Measurements from ENCODE around the gene KCNAB2. TPM values are rescaled to one million over a fixed set of nuclear protein-coding genes. Genes with fewer than 3 reads are reported as not detected.

KCNAB2 gene
- total and polyA plus RNA-seq, 4 donors, result 1.8 to 5.9 (median 4.5) TPM

DNA sequence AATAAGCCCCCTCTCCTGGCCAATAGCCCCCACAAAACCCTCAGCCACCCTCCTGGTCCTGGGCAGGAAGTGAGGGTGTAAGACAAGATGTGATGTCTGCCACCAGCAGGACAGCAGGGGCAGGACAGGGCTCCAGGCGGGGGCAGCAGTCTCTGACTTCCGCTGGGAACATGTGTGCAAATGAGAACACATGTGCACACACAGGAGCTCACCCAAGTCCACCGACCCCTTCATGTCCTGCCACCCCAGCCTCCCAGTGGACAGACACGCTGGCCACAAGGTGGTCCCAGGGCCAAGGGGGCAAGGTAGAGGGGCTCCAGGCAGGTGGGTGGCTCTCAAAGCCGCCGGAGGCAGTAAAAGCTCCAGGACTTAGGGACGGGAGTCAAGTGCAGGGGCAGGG, 60.1 kb downstream of the KCNAB2 start:
- Histone ChIP-seq H3K9ac (ENCODE audit: low read depth in 1 of 2, low read length in 2 of 2) (no peak overlapping the region), H3K36me3 (ENCODE audit: control insufficient read depth in 4 of 4, insufficient read depth in 3 of 4, low read depth in 1 of 4, low read length in 3 of 4) (no peaks in the 10 kb centered on the region), H3K9me3 (ENCODE audit: control insufficient read depth in 4 of 4, low read length in 3 of 4) (no peaks in the 10 kb centered on the region), H3K4me1 (ENCODE audit: control insufficient read depth in 4 of 4, insufficient read depth in 4 of 4, low read length in 3 of 4) (no peaks in the 10 kb centered on the region), H3K27ac (ENCODE audit: low read depth in 1 of 2, low read length in 2 of 2) (no peak overlapping the region), H3K4me3 (ENCODE audit: low read depth in 1 of 3, low read length in 3 of 3) (no peak overlapping the region), H3K27me3 (ENCODE audit: control insufficient read depth in 4 of 4, insufficient read depth in 4 of 4, low read length in 3 of 4) (peaks cover 0 to 3% (median 0%) of the 10 kb centered on the region in 4 donors)
- no peak for DNase-seq (ENCODE audit: low spot score)
- no peak for TF ChIP-seq RAD21 (IDR thresholded peaks at IDR 0.05)
- no peak for TF ChIP-seq HNF4A (conservative IDR thresholded peaks at IDR 0.05)
- TF ChIP-seq FOXA1 (IDR thresholded peaks at IDR 0.05), result no peak
- TF ChIP-seq, protein P1, sequence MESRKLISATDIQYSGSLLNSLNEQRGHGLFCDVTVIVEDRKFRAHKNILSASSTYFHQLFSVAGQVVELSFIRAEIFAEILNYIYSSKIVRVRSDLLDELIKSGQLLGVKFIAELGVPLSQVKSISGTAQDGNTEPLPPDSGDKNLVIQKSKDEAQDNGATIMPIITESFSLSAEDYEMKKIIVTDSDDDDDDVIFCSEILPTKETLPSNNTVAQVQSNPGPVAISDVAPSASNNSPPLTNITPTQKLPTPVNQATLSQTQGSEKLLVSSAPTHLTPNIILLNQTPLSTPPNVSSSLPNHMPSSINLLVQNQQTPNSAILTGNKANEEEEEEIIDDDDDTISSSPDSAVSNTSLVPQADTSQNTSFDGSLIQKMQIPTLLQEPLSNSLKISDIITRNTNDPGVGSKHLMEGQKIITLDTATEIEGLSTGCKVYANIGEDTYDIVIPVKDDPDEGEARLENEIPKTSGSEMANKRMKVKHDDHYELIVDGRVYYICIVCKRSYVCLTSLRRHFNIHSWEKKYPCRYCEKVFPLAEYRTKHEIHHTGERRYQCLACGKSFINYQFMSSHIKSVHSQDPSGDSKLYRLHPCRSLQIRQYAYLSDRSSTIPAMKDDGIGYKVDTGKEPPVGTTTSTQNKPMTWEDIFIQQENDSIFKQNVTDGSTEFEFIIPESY (IDR thresholded peaks at IDR 0.05), result no peak
- no peak for TF ChIP-seq NR2F2 (IDR thresholded peaks at IDR 0.05)
- TF ChIP-seq JUND (IDR thresholded peaks at IDR 0.05), result no peak
- no peak for TF ChIP-seq RXRA (IDR thresholded peaks at IDR 0.05)
- TF ChIP-seq EGR1 (IDR thresholded peaks at IDR 0.05; ENCODE audit: low read depth in 2 of 2), result no peak
- no peak for TF ChIP-seq YY1 (IDR thresholded peaks at IDR 0.05)
- TF ChIP-seq, protein P2, sequence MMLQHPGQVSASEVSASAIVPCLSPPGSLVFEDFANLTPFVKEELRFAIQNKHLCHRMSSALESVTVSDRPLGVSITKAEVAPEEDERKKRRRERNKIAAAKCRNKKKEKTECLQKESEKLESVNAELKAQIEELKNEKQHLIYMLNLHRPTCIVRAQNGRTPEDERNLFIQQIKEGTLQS (IDR thresholded peaks at IDR 0.05), result no peak
- TF ChIP-seq, protein P3, sequence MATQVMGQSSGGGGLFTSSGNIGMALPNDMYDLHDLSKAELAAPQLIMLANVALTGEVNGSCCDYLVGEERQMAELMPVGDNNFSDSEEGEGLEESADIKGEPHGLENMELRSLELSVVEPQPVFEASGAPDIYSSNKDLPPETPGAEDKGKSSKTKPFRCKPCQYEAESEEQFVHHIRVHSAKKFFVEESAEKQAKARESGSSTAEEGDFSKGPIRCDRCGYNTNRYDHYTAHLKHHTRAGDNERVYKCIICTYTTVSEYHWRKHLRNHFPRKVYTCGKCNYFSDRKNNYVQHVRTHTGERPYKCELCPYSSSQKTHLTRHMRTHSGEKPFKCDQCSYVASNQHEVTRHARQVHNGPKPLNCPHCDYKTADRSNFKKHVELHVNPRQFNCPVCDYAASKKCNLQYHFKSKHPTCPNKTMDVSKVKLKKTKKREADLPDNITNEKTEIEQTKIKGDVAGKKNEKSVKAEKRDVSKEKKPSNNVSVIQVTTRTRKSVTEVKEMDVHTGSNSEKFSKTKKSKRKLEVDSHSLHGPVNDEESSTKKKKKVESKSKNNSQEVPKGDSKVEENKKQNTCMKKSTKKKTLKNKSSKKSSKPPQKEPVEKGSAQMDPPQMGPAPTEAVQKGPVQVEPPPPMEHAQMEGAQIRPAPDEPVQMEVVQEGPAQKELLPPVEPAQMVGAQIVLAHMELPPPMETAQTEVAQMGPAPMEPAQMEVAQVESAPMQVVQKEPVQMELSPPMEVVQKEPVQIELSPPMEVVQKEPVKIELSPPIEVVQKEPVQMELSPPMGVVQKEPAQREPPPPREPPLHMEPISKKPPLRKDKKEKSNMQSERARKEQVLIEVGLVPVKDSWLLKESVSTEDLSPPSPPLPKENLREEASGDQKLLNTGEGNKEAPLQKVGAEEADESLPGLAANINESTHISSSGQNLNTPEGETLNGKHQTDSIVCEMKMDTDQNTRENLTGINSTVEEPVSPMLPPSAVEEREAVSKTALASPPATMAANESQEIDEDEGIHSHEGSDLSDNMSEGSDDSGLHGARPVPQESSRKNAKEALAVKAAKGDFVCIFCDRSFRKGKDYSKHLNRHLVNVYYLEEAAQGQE (IDR thresholded peaks at IDR 0.05), result no peak
- no peak for TF ChIP-seq SP1 (IDR thresholded peaks at IDR 0.05)
- TF ChIP-seq, protein P4, sequence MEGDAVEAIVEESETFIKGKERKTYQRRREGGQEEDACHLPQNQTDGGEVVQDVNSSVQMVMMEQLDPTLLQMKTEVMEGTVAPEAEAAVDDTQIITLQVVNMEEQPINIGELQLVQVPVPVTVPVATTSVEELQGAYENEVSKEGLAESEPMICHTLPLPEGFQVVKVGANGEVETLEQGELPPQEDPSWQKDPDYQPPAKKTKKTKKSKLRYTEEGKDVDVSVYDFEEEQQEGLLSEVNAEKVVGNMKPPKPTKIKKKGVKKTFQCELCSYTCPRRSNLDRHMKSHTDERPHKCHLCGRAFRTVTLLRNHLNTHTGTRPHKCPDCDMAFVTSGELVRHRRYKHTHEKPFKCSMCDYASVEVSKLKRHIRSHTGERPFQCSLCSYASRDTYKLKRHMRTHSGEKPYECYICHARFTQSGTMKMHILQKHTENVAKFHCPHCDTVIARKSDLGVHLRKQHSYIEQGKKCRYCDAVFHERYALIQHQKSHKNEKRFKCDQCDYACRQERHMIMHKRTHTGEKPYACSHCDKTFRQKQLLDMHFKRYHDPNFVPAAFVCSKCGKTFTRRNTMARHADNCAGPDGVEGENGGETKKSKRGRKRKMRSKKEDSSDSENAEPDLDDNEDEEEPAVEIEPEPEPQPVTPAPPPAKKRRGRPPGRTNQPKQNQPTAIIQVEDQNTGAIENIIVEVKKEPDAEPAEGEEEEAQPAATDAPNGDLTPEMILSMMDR (IDR thresholded peaks at IDR 0.05; ENCODE audit: low read depth, low read length, missing input control), result no peak
- no peak for TF ChIP-seq HNF4G (IDR thresholded peaks at IDR 0.05)
- TF ChIP-seq GABPA (IDR thresholded peaks at IDR 0.05 in 1 of 2, conservative IDR thresholded peaks at IDR 0.05 in 1 of 2), result no peak
- TF ChIP-seq FOXA2 (IDR thresholded peaks at IDR 0.05), result no peak
- WGBS, result 65% methylated on average over 7 of the region's 7 CpGs

DNA sequence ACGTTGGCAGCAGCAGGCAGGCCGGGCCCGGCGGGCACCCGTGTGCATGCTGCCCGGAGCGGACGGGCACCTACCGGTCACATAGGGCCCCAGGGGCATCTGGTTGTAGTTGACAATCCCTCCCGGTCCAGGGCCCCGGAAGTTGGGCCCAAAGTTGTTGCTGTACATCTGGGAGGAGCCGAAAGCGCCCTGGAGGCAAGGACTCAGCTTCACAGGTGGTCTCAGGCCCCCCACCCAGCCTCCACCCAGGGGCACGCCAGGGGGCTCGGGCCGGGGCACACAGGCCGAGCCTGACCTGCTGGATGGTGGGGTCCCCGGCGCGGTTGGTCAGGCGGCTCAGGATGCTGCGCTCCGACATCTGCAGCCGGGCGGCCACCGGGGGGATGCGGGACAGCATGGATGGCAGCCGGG, 60.6 kb downstream of the KCNAB2 start:
- no peaks in the 10 kb centered on the region for H3K4me1 ChIP-seq (ENCODE audit: control insufficient read depth in 4 of 4, insufficient read depth in 4 of 4, low read length in 3 of 4)
- DNase-seq (ENCODE audit: low spot score), result no peak
- H3K4me3 ChIP-seq (ENCODE audit: low read depth in 1 of 3, low read length in 3 of 3), result no peak overlapping the region
- H3K27ac ChIP-seq (ENCODE audit: low read depth in 1 of 2, low read length in 2 of 2), result no peak overlapping the region
- no peaks in the 10 kb centered on the region for H3K9me3 ChIP-seq (ENCODE audit: control insufficient read depth in 4 of 4, low read length in 3 of 4)
- no peak overlapping the region for H3K9ac ChIP-seq (ENCODE audit: low read depth in 1 of 2, low read length in 2 of 2)
- no peaks in the 10 kb centered on the region for H3K36me3 ChIP-seq (ENCODE audit: control insufficient read depth in 4 of 4, insufficient read depth in 3 of 4, low read depth in 1 of 4, low read length in 3 of 4)
- H3K27me3 ChIP-seq (ENCODE audit: control insufficient read depth in 4 of 4, insufficient read depth in 4 of 4, low read length in 3 of 4), result peaks cover 0 to 3% (median 0%) of the 10 kb centered on the region in 4 donors
- 88% methylated on average over 28 of the region's 28 CpGs for WGBS
- TF ChIP-seq, protein P1 (IDR thresholded peaks at IDR 0.05), result no peak
- TF ChIP-seq, protein P4 (IDR thresholded peaks at IDR 0.05; ENCODE audit: low read depth, low read length, missing input control), result no peak
- TF ChIP-seq, protein P3 (IDR thresholded peaks at IDR 0.05), result no peak
- TF ChIP-seq FOXA2 (IDR thresholded peaks at IDR 0.05) (no peak), NR2F2 (IDR thresholded peaks at IDR 0.05) (no peak), JUND (IDR thresholded peaks at IDR 0.05) (no peak), EGR1 (IDR thresholded peaks at IDR 0.05; ENCODE audit: low read depth in 2 of 2) (no peak), RXRA (IDR thresholded peaks at IDR 0.05) (no peak)

Measured in liver (tissue), 9 donors.